Mammary epithelial cell (primary cell): ENCODE measurements around the gene BLOC1S1.

Experiments
- CTCF ChIP-seq, 2 donors: IDR thresholded peaks in 1 of 2; conservative IDR thresholded peaks in 1 of 2; 2 replicates each; pipeline ENCODE4 v1.5.1; 2011 to 2012; ENCODE audit warnings: inconsistent platforms in 2 of 2, low read length in 2 of 2, mild to moderate bottlenecking in 2 of 2, control low read depth in 1 of 2, low read depth in 1 of 2; ENCODE audit not compliant: insufficient read depth in 1 of 2; ENCODE audit errors: extremely low read depth in 1 of 2
- EZH2 ChIP-seq: IDR thresholded peaks from 2 replicates; pipeline ENCODE4 v1.6.1; 2012; ENCODE audit warnings: low read length, inconsistent platforms, borderline replicate concordance

GRCh38 chr12:55703901-55704761 is 11.7 kb upstream of the BLOC1S1 start:
- TF ChIP-seq CTCF (conservative IDR thresholded peaks at IDR 0.05 in 1 of 2, IDR thresholded peaks at IDR 0.05 in 1 of 2; ENCODE audit: extremely low read depth in 1 of 2, insufficient read depth in 1 of 2, low read depth in 1 of 2, low read length in 2 of 2) (no peak), EZH2 (no peak)
